SK-N-SH (cell line): Measurements from ENCODE around the gene METTL3. TPM values are rescaled to one million over a fixed set of nuclear protein-coding genes. Genes with fewer than 3 reads are reported as not detected.

Source experiments
- CTCF ChIA-PET: fragments of 300-600, 350-600 bp; formaldehyde crosslinking; extraction: SDS; loops from one replicate; lab custom pipeline; 2021; lab: Yijun Ruan, JAX
- POLR2A ChIA-PET: fragments of 350-600 bp; sonication (Branson Sonifier 250); formaldehyde crosslinking; extraction: SDS; loops from one replicate; lab custom pipeline; 2020; ENCODE audit warnings: antibody characterized with exemption, inconsistent platforms; lab: Yijun Ruan, JAX
- DNase-seq: peaks from one replicate; pipeline ENCODE4 v3.0.0; 2012
- H2AFZ ChIP-seq: fragments of 200-600 bp; sonication (generic); 2 replicates; pipeline ENCODE4 v1.8.1; 2016; ENCODE audit warnings: antibody characterized with exemption, mild to moderate bottlenecking, low read depth
- H3F3A ChIP-seq: fragments of 200-600 bp; sonication (generic); replicated peaks from 2 replicates; pipeline ENCODE3; 2016; ENCODE audit warnings: antibody characterized with exemption, mild to moderate bottlenecking; ENCODE audit not compliant: insufficient read depth
- H3K27ac ChIP-seq, 2 experiments: fragments of 200-500 bp in 1 of 2; fragments of 200-600 bp in 1 of 2; sonication (Bioruptor generic) in 1 of 2; sonication (generic), shearing (Covaris generic) in 1 of 2; 2 replicates each; pipeline versions ENCODE4 v1.5.1 to v1.6.1; 2014 to 2016; ENCODE audit warnings: low read depth in 2 of 2, inconsistent platforms in 1 of 2, low read length in 1 of 2, mild to moderate bottlenecking in 1 of 2, mixed read lengths in 1 of 2
- H3K27me3 ChIP-seq: fragments of 200-600 bp; sonication (generic), shearing (Covaris generic); 2 replicates; pipeline ENCODE4 v1.6.1; 2016; ENCODE audit warnings: mixed run types; ENCODE audit not compliant: insufficient read depth
- H3K36me3 ChIP-seq, 2 experiments: fragments of 200-500 bp in 1 of 2; fragments of 200-600 bp in 1 of 2; sonication (Bioruptor generic) in 1 of 2; sonication (generic) in 1 of 2; replicated peaks in 1 of 2; 2 replicates each; pipeline versions ENCODE3 to v1.5.1; 2014 to 2016; ENCODE audit warnings: low read length in 1 of 2, mild to moderate bottlenecking in 1 of 2; ENCODE audit not compliant: insufficient read depth in 2 of 2, control insufficient read depth in 1 of 2
- H3K4me1 ChIP-seq, 2 experiments: fragments of 200-500 bp in 1 of 2; fragments of 200-600 bp in 1 of 2; sonication (Bioruptor generic) in 1 of 2; sonication (generic), shearing (Covaris generic) in 1 of 2; 2 replicates each; pipeline versions ENCODE4 v1.5.1 to v1.6.1; 2014 to 2016; ENCODE audit warnings: low read depth in 1 of 2, low read length in 1 of 2, mixed run types in 1 of 2; ENCODE audit not compliant: insufficient read depth in 2 of 2, control insufficient read depth in 1 of 2
- H3K4me2 ChIP-seq: fragments of 200-600 bp; sonication (generic), shearing (Covaris generic); 2 replicates; pipeline ENCODE4 v1.6.1; 2017; ENCODE audit warnings: mixed run types
- H3K4me3 ChIP-seq, 2 experiments: fragments of 200-500 bp in 1 of 2; fragments of 200-600 bp in 1 of 2; sonication (Bioruptor generic) in 1 of 2; sonication (generic), shearing (Covaris generic) in 1 of 2; 2 replicates each; pipeline versions ENCODE4 v1.5.1 to v1.8.1; 2014 to 2016; ENCODE audit warnings: low read depth in 2 of 2, inconsistent platforms in 1 of 2, low read length in 1 of 2, mild to moderate bottlenecking in 1 of 2, mixed read lengths in 1 of 2, moderate library complexity in 1 of 2
- H3K79me2 ChIP-seq: fragments of 200-600 bp; sonication (generic); 2 replicates; pipeline ENCODE4 v1.8.1; 2017; ENCODE audit warnings: mild to moderate bottlenecking; ENCODE audit not compliant: insufficient read depth
- H3K9ac ChIP-seq: fragments of 200-600 bp; sonication (generic); 2 replicates; pipeline ENCODE4 v1.6.1; 2017; ENCODE audit warnings: mixed run types
- H3K9me2 ChIP-seq: fragments of 200-600 bp; sonication (generic); 2 replicates; pipeline ENCODE4 v1.6.1; 2017; ENCODE audit warnings: mixed run types
- H3K9me3 ChIP-seq: fragments of 200-600 bp; sonication (generic); 2 replicates; pipeline ENCODE4 v1.6.1; 2017; ENCODE audit warnings: mixed run types, mild to moderate bottlenecking, moderate library complexity
- H4K20me1 ChIP-seq: fragments of 200-600 bp; sonication (generic); 2 replicates; pipeline ENCODE4 v1.6.1; 2017; ENCODE audit warnings: mild to moderate bottlenecking, mixed run types; ENCODE audit not compliant: insufficient read depth
- CHD2 ChIP-seq: fragments of 150-350 bp; IDR thresholded peaks from 2 replicates; pipeline ENCODE4 v1.6.1; 2018; ENCODE audit warnings: low read length; ENCODE audit not compliant: partially characterized antibody
- EP300 ChIP-seq, 2 experiments: IDR thresholded peaks; 2 replicates each; pipeline versions ENCODE4 v1.4.0 to v1.6.1; 2012; ENCODE audit warnings: borderline replicate concordance in 1 of 2, low read depth in 1 of 2, low read length in 1 of 2
- EZH2phosphoT487 ChIP-seq: fragments of 200-600 bp; sonication (generic); IDR thresholded peaks from 2 replicates; pipeline ENCODE4 v1.6.1; 2017; ENCODE audit warnings: low read depth, mixed run types, mild to moderate bottlenecking, antibody characterized with exemption, moderate library complexity, borderline replicate concordance
- FOSL2 ChIP-seq: IDR thresholded peaks from 2 replicates; pipeline ENCODE4 v1.4.0; 2012; ENCODE audit warnings: low read depth, mild to moderate bottlenecking, moderate library complexity, borderline replicate concordance
- JUND ChIP-seq: IDR thresholded peaks from 2 replicates; pipeline ENCODE4 v1.4.0; 2012
- MXI1 ChIP-seq: IDR thresholded peaks from 2 replicates; pipeline ENCODE4 v1.6.1; 2012; ENCODE audit warnings: mild to moderate bottlenecking, low read depth, low read length, improper control_type of control experiment
- NRF1 ChIP-seq: IDR thresholded peaks from 2 replicates; pipeline ENCODE4 v1.6.1; 2012; ENCODE audit warnings: low read depth, mild to moderate bottlenecking, low read length
- POLR2AphosphoS5 ChIP-seq: IDR thresholded peaks from 2 replicates; pipeline ENCODE4 v1.6.1; 2012; ENCODE audit warnings: low read depth, low read length
- RXRA ChIP-seq: IDR thresholded peaks from 2 replicates; pipeline ENCODE4 v1.4.0; 2012; ENCODE audit warnings: low read depth, mild to moderate bottlenecking, borderline replicate concordance
- TCF12 ChIP-seq: IDR thresholded peaks from 2 replicates; pipeline ENCODE4 v1.4.0; 2012
- YY1 ChIP-seq: IDR thresholded peaks from 2 replicates; pipeline ENCODE4 v1.4.0; 2012; ENCODE audit warnings: low read depth, mild to moderate bottlenecking
- WGBS: methylation state at CpG from one replicate; pipeline ENCODE4 v1.1.6; 2017; ENCODE audit warnings: low lambda C conversion rate; 5-methylcytosine and 5-hydroxymethylcytosine counted together
- polyA plus RNA-seq, 3 experiments: library from polyadenylated mRNA; depleted of rRNA; stranded (reverse); fragments of >200 nt; gene quantifications; 2 replicates each; pipeline ENCODE4 v1.2.3, GENCODE V29; 2012
- TF ChIP-seq, protein P1 (sequence below): fragments of 150-350 bp; IDR thresholded peaks from 2 replicates; pipeline ENCODE4 v1.6.1; 2016; ENCODE audit warnings: mild to moderate bottlenecking, low read depth, low read length
- TF ChIP-seq, protein P2 (sequence below): IDR thresholded peaks from 2 replicates; pipeline ENCODE4 v1.4.0; 2012; ENCODE audit warnings: low read depth, borderline replicate concordance
- TF ChIP-seq, protein P3 (sequence below): fragments of 150-350 bp; IDR thresholded peaks from 2 replicates; pipeline ENCODE4 v1.6.1; 2017; ENCODE audit warnings: antibody characterized with exemption, low read length, low read depth, borderline replicate concordance

METTL3 gene
- polyA plus RNA-seq, 1 of the 3 experiments (the other 2 are of a cell fraction), result 118 TPM

DNA sequence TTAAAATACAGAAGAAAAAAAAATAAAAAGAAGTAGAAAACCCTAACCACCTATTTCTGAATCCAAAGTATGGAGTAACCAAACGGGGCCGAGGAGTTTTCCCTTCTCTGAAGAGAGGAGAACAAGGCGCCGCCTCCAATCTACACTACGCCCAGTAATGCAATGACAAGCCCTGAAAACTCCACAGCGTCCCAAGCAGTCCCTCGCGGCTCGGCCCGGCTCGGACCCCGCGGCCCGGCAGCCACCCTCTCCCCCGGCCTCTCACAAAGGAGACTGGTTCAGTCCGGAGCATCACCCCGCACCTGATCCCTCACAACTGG lies 55.6 kb downstream of the METTL3 start (continued):
- TF ChIP-seq, protein P1, sequence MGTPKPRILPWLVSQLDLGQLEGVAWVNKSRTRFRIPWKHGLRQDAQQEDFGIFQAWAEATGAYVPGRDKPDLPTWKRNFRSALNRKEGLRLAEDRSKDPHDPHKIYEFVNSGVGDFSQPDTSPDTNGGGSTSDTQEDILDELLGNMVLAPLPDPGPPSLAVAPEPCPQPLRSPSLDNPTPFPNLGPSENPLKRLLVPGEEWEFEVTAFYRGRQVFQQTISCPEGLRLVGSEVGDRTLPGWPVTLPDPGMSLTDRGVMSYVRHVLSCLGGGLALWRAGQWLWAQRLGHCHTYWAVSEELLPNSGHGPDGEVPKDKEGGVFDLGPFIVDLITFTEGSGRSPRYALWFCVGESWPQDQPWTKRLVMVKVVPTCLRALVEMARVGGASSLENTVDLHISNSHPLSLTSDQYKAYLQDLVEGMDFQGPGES, result no peak
- TF ChIP-seq TCF12, result no peak

DNA sequence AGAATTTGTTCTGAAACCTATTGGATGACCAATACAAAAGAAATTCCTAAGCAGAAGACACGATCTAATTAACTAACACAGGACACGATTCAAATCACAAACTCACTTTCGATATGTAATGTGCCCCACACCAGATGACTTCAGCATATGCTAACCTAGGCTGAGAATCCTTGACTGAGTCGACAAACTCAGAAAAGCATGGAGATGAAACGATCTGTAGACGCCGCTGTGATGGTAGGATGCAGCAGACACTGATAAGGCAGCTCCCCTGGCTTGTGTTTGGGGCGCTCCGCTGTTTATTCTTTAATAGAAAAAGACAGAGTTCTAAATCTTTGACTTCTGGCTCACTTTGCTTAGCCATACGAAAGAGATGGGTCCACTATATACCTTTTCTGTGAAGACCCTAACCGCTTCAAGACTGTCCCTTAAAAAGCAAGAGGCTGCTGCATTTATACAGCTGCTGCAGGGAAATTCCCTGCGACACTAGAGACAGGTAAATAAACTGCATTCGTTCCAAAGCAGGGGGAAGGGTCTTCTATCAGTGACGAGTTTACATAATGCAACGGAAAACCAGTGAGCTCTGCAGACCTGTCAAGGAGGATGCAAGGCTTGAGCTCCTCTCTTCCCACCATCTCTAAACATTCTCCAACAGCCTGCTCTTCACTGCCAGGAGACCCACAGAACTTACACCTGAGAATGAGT lies 56.1 kb downstream of the METTL3 start:
- no peaks in the 10 kb centered on the region for H3K27me3 ChIP-seq
- H3K4me2 ChIP-seq, result peak overlapping the region; percentile 92
- peak overlapping the region; percentile 72 to 91; a peak in 3 of 4 replicates for H3K27ac ChIP-seq
- ChIA-PET CTCF (interaction anchor here (0.7 to 4.7 kb wide), 4 partner anchors 18 to 43 kb away, joined by 3 to 38 read pairs (median 8); partner anchors contain the start of genes RAB2B and TOX4), POLR2A (interaction anchor here (1.2 to 2.1 kb wide), 5 partner anchors 18 to 71 kb away, joined by 3 to 29 read pairs (median 4); partner anchors contain the start of genes RAB2B, SALL2, SUPT16H and TOX4)
- DNase-seq, result peak; percentile 43
- no peak overlapping the region for H2AFZ ChIP-seq
- H3K9me2 ChIP-seq, result no peaks in the 10 kb centered on the region
- peaks cover 14% of the 10 kb centered on the region for H3F3A ChIP-seq
- H3K4me1 ChIP-seq, result peaks cover 4 to 8% of the 10 kb centered on the region in 2 experiments; a peak in 2 of 4 replicates
- H3K79me2 ChIP-seq, result peaks cover 58% of the 10 kb centered on the region
- H3K9ac ChIP-seq, result peak overlapping the region; percentile 87
- no peak for TF ChIP-seq POLR2AphosphoS5
- 17% methylated on average over 15 of the region's 15 CpGs for WGBS
- H3K9me3 ChIP-seq, result no peaks in the 10 kb centered on the region
- H4K20me1 ChIP-seq, result peaks cover 12% of the 10 kb centered on the region
- H3K4me3 ChIP-seq, result peak overlapping the region; percentile 85 to 90
- peaks cover 9 to 14% of the 10 kb centered on the region in 2 experiments for H3K36me3 ChIP-seq

DNA sequence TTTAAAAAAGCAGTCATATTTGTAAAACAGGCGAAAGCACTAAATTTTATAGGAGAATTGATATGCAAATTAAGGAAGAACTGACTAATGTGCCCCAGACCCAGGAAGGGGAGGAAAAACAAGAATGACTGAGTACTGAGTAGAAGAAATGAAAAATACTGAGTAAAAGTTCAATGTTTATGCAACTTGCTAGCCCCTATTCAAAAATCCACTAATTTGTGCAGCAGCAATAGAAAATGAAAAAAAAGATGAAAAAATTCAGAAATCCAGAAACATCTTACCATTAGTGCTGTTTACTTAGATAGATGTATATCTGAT lies 61.3 kb downstream of the METTL3 start:
- no peaks in the 10 kb centered on the region for H3K27me3 ChIP-seq
- H3K4me2 ChIP-seq, result no peak overlapping the region
- H4K20me1 ChIP-seq, result peaks cover 23% of the 10 kb centered on the region
- TF ChIP-seq, protein P2, sequence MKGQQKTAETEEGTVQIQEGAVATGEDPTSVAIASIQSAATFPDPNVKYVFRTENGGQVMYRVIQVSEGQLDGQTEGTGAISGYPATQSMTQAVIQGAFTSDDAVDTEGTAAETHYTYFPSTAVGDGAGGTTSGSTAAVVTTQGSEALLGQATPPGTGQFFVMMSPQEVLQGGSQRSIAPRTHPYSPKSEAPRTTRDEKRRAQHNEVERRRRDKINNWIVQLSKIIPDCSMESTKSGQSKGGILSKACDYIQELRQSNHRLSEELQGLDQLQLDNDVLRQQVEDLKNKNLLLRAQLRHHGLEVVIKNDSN, result no peak
- no peak for TF ChIP-seq JUND
- no peak for TF ChIP-seq MXI1
- TF ChIP-seq EP300 (IDR thresholded peaks at IDR 0.05; ENCODE audit: borderline replicate concordance in 1 of 2, low read depth in 1 of 2, low read length in 1 of 2), result no peak
- TF ChIP-seq NRF1, result no peak
- no peak for TF ChIP-seq YY1
- TF ChIP-seq EZH2phosphoT487, result no peak
- no peak for TF ChIP-seq FOSL2
- TF ChIP-seq RXRA, result no peak
- TF ChIP-seq, protein P3, sequence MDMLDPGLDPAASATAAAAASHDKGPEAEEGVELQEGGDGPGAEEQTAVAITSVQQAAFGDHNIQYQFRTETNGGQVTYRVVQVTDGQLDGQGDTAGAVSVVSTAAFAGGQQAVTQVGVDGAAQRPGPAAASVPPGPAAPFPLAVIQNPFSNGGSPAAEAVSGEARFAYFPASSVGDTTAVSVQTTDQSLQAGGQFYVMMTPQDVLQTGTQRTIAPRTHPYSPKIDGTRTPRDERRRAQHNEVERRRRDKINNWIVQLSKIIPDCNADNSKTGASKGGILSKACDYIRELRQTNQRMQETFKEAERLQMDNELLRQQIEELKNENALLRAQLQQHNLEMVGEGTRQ, result no peak
- TF ChIP-seq CHD2, result no peak
- H3K36me3 ChIP-seq, result peaks cover 3 to 22% of the 10 kb centered on the region in 2 experiments
- H3K79me2 ChIP-seq, result peaks cover 100% of the 10 kb centered on the region
- H3K9me2 ChIP-seq, result no peaks in the 10 kb centered on the region
- H3F3A ChIP-seq, result no peaks in the 10 kb centered on the region
- H3K27ac ChIP-seq, result no peak overlapping the region
- no peak for DNase-seq
- ChIA-PET POLR2A (no interaction called here), CTCF (no interaction called here)
- H3K9me3 ChIP-seq, result no peaks in the 10 kb centered on the region
- H3K9ac ChIP-seq, result no peak overlapping the region
- H2AFZ ChIP-seq, result no peak overlapping the region
- peaks cover 4 to 10% of the 10 kb centered on the region in 2 experiments; a peak in 2 of 4 replicates for H3K4me1 ChIP-seq
- no peak overlapping the region for H3K4me3 ChIP-seq
- WGBS, result 97% methylated on average over 1 of the region's 1 CpG
